ENCODE measurements around the gene HLA-DMA.

- TF ChIP-seq CTCF (conservative IDR thresholded peaks at IDR 0.05 in 1 of 2, IDR thresholded peaks at IDR 0.05 in 1 of 2; ENCODE audit: extremely low read depth in 1 of 2, insufficient read depth in 1 of 2, low read depth in 1 of 2, low read length in 2 of 2) (peak; percentile 63 to 80), EZH2 (IDR thresholded peaks at IDR 0.05; ENCODE audit: borderline replicate concordance, low read length) (no peak)
These were observed 5.1 kb downstream of the HLA-DMA start for GRCh38 chr6:32947552-32948465.

All from mammary epithelial cell (primary cell).